NCI-H82 treated with DMSO at 0.1 percent for 48 hours (cell line): ENCODE data around the gene SPON1.
"Not testable (repeated sequence)": the region's sequence is repeated elsewhere in the genome, so short reads cannot be mapped to it uniquely, and the experiment has no call there.

Experiments
- DNase-seq: peaks from one replicate; lab custom pipeline; 2025; ENCODE audit not compliant: unreplicated experiment; lab: John Stamatoyannopoulos, UW

SPON1 gene

GRCh38 chr11:14261066-14261465 lies 298.5 kb downstream of the SPON1 start:
- no peak for DNase-seq

DNA sequence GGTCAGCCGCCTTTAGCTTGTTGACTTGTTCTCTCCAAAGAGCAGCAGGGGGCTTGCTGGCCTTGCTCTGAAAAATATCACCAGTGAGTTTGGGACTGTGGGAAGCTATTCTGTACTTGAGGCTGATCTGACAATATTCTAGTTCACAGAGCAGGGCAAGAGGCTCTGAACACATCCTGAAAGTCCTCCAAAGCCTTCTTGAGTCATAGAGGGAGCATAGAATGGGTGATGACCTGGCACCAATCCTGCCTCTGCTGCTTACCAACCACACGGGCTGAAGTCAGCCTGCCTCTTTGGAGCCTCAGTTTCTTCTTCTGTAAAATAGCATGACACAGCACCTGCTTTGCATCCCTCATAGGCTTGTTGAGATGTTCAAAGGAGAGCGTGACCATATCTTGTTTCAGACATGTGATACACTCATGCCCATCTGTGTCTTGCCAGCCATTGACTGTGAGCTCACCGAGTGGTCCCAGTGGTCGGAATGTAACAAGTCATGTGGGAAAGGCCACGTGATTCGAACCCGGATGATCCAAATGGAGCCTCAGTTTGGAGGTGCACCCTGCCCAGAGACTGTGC lies 299.8 kb downstream of the SPON1 start:
- DNase-seq = no peak

DNA sequence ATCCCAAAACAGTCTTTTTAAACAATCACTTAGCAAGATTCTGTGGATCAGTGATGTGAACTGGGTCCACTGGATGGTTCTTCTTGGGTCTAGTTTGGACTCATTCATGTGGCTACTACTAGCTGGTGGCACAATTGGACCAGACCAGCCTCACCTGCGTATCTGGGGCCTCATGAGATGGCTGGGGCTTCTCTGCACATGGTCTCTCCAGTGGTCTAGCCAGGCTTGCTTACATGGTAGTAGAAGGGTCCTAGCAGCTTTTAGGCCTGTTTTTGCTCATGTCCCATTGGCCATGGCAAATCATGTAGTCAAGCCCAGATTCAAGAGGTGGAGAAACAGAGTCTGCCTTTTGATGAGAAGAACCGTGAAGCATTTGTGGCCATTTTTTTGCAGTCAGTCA lies 302.4 kb downstream of the SPON1 start:
- DNase-seq = no peak

- no peak for DNase-seq
These were observed 304.1 kb downstream of the SPON1 start for GRCh38 chr11:14266622-14267021.

DNA sequence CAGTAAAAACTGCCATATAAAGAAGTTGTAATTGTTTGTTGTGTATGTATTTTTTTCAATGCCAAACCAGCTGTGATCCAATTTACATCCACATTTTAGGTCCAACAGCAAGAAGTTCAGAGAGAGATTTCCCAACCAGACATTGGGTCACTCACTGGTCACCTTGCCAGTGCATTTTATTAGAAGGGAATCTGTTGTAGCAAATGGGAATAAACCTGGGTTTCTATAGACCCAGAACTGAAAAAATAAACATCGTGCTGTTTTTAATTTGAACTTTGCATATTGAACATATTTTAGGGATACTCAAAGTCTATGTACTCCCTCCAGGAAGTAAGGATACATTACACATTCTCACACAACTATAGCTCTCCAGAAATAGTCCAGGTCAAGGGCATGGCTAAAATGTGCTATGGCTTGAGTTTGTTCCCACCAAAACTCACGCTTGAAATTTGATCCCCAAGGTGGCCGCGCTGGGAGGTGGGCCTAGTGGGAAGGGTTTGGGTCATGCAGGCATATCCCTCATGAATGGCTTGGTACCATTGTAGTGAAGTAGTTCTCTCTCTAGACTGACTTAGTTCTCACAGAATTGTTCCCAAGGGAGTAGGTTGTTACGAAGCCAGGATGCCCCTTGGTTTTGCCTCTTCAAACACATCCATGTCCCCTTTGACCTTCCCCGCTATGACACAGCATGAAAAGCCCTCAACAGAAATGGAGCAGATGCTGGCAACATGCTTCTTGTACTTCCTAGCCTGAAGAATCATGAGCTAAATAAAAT lies 305.5 kb downstream of the SPON1 start:
- no peak for DNase-seq

GRCh38 chr11:14269692-14270573 lies 307.4 kb downstream of the SPON1 start:
- DNase-seq = no peak

- DNase-seq = no peak
These were observed 308.4 kb downstream of the SPON1 start for GRCh38 chr11:14270690-14271542.

GRCh38 chr11:14273895-14274294 lies 311.4 kb downstream of the SPON1 start:
- no peak for DNase-seq

DNA sequence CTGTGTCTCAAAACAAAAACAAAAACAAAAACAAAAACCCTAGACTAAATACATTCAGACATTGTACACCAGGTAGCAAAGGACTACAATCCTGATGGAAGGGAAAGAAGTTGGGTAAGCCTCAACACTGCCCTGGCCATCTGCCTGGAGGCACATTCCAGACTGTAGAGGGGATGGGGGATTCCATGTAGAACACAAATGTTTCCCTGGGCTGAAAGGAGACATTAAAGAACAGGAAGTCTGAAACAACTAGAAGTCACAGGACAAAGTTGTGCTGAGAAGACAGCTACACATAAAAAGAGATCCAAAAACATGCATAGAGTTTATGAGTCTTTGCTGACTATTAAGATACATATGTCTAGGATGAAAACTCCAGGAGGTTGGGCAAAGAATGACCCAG lies 312.6 kb downstream of the SPON1 start:
- no peak for DNase-seq

DNA sequence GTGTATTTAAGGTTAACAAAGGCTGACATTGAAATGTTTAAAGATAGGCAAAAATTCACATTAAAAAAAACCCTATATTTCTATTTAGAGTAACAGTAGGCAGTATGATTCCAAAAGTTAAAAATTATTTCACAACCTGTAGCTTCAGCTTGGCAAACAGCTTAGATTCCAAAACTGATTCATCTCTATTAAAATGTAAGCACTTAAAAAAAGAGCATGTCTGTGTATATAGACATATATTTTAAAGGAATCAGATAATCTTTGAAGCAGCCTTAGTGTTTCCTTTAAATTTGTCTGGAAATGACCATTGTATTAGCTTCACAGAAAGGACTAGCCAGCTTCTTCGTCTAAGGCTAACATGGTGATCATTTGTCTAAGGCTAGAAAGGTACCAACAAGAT lies 316.3 kb downstream of the SPON1 start:
- DNase-seq = not testable (repeated sequence)

DNA sequence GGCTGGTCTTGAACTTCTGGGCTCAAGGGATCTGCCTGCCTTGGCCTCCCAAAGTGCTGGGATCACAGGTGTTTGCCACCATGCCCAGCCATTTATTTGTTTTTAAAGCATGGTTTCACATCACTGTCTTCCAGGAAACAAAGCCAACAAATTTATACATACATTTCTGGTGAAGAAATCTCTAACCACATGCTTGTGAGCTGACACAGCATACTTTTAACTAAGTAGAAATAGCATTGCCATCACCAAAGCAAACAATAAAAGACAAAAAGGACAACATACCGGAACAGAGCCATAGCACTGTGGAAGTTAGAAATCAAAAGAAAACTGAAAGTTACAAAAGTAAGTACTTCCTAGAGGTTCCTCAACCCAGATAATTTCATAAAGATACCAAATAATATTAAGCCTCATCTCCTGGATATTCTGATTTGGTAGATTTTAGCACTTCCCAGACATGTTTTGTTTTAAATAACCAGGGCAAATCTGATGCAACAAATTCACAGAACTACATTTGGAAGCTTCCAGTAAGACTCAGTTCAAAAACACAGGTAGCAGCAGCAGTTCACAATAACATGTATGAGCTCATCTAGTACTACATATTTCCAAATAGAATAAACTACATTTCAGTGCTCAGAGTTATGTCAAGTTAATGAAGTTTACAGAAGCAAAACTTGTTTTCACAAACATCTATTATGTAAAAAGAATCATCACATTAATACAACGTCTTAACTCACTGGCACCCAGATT lies 325.8 kb downstream of the SPON1 start:
- DNase-seq = no peak

GRCh38 chr11:14290422-14290821 lies 327.9 kb downstream of the SPON1 start:
- no peak for DNase-seq

- no peak for DNase-seq
These were observed 337.4 kb downstream of the SPON1 start for GRCh38 chr11:14299921-14300320.

GRCh38 chr11:14300661-14301304 lies 338.3 kb downstream of the SPON1 start:
- no peak for DNase-seq

GRCh38 chr11:14304601-14305000 lies 342.1 kb downstream of the SPON1 start:
- DNase-seq = no peak

GRCh38 chr11:14305649-14306048 lies 343.1 kb downstream of the SPON1 start:
- DNase-seq = no peak

GRCh38 chr11:14306481-14306880 lies 344.0 kb downstream of the SPON1 start:
- no peak for DNase-seq

- peak; percentile 26 for DNase-seq
These were observed 345.8 kb downstream of the SPON1 start for GRCh38 chr11:14308114-14308896.

- no peak for DNase-seq
These were observed 346.4 kb downstream of the SPON1 start for GRCh38 chr11:14308897-14309387.
